ENCODE measurements around the gene DNAH2.

DNA sequence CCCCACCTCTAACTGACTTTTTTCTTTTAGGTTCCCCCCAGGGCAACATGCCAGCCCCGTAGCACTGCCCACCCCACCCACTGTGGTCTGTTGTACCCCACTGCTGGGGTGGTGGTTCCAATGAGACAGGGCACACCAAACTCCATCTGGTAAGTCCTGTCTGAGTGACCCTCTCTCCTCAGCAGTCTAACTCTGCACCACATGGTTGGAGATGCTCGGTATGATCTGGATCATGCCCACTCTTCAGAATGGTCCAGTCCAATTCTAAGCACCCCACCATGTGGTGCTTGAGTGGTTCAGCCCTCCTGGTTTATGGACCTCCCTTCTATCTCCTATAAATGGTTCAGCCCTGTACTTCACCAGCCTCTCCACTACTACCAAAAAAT lies 122.3 kb downstream of the DNAH2 start:
- TF ChIP-seq POLR2A (IDR thresholded peaks at IDR 0.05): no peak
- TF ChIP-seq, protein P1, sequence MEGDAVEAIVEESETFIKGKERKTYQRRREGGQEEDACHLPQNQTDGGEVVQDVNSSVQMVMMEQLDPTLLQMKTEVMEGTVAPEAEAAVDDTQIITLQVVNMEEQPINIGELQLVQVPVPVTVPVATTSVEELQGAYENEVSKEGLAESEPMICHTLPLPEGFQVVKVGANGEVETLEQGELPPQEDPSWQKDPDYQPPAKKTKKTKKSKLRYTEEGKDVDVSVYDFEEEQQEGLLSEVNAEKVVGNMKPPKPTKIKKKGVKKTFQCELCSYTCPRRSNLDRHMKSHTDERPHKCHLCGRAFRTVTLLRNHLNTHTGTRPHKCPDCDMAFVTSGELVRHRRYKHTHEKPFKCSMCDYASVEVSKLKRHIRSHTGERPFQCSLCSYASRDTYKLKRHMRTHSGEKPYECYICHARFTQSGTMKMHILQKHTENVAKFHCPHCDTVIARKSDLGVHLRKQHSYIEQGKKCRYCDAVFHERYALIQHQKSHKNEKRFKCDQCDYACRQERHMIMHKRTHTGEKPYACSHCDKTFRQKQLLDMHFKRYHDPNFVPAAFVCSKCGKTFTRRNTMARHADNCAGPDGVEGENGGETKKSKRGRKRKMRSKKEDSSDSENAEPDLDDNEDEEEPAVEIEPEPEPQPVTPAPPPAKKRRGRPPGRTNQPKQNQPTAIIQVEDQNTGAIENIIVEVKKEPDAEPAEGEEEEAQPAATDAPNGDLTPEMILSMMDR (IDR thresholded peaks at IDR 0.05): no peak
